Common myeloid progenitor, CD34-positive (primary cell): ENCODE data around the gene TLR2. TPM values are rescaled to one million over a fixed set of nuclear protein-coding genes. Genes with fewer than 3 reads are reported as not detected.
A peak's percentile ranks its signal among the peaks of the same experiment; 100 is the strongest.

ENCODE experiments used
- CTCF ChIA-PET: fragments of 350-600 bp; sonication (Branson Sonifier 250); formaldehyde crosslinking; loops from one replicate; lab custom pipeline; 2021; ENCODE audit warnings: antibody characterized with exemption; lab: Charles Lee
- POLR2A ChIA-PET: fragments of 350-600 bp; sonication (Branson Sonifier 250); formaldehyde crosslinking; loops from one replicate; lab custom pipeline; 2021; ENCODE audit warnings: antibody characterized with exemption; lab: Charles Lee
- DNase-seq, 3 donors: peaks; one replicate each; pipeline versions ENCODE4 v3.0.0 to v3.0.0-alpha.2; 2013
- H3K27ac ChIP-seq, 2 experiments: 1 replicate in 1 of 2; 2 replicates in 1 of 2; pipeline ENCODE4 v1.7.0; 2013; ENCODE audit warnings: inconsistent platforms in 2 of 2, low read length in 2 of 2, mild to moderate bottlenecking in 2 of 2, low read depth in 1 of 2, moderate library complexity in 1 of 2; ENCODE audit not compliant: severe bottlenecking in 2 of 2, insufficient read depth in 1 of 2, poor library complexity in 1 of 2
- H3K27me3 ChIP-seq, 5 experiments: replicated peaks in 2 of 5; 1 replicate in 3 of 5; 2 replicates in 2 of 5; pipeline versions ENCODE4 v1.6.1 to v1.7.0; 2013; ENCODE audit warnings: low read length in 4 of 5, mild to moderate bottlenecking in 2 of 5, moderate library complexity in 2 of 5, inconsistent platforms in 1 of 5; ENCODE audit not compliant: insufficient read depth in 5 of 5, control insufficient read depth in 4 of 5
- H3K36me3 ChIP-seq, 4 experiments: 1 replicate in 2 of 4; 2 replicates in 2 of 4; pipeline versions ENCODE4 v1.6.1 to v1.7.0; 2013; ENCODE audit warnings: low read length in 3 of 4, control low read depth in 1 of 4, mild to moderate bottlenecking in 1 of 4; ENCODE audit not compliant: control insufficient read depth in 4 of 4, insufficient read depth in 4 of 4
- H3K4me1 ChIP-seq, 4 experiments: 1 replicate in 3 of 4; 2 replicates in 1 of 4; pipeline versions ENCODE4 v1.6.1 to v1.7.1; 2013; ENCODE audit warnings: low read length in 3 of 4, mild to moderate bottlenecking in 3 of 4, control low read depth in 1 of 4, inconsistent platforms in 1 of 4, moderate library complexity in 1 of 4; ENCODE audit not compliant: control insufficient read depth in 4 of 4, insufficient read depth in 4 of 4; ENCODE audit errors: control extremely low read depth in 1 of 4
- H3K4me3 ChIP-seq, 7 experiments: 1 replicate in 4 of 7; 2 replicates in 3 of 7; pipeline versions ENCODE4 v1.5.1 to v1.7.0; 2013; ENCODE audit warnings: mild to moderate bottlenecking in 7 of 7, low read length in 6 of 7, moderate library complexity in 6 of 7, inconsistent platforms in 2 of 7, low read depth in 2 of 7, control low read depth in 1 of 7; ENCODE audit not compliant: insufficient read depth in 4 of 7, control insufficient read depth in 1 of 7; ENCODE audit errors: extremely low read depth in 1 of 7
- H3K9me3 ChIP-seq, 5 experiments: 1 replicate in 4 of 5; 2 replicates in 1 of 5; pipeline versions ENCODE4 v1.6.1 to v1.7.1; 2013; ENCODE audit warnings: low read length in 4 of 5, mild to moderate bottlenecking in 2 of 5, inconsistent platforms in 1 of 5, low read depth in 1 of 5, moderate library complexity in 1 of 5; ENCODE audit not compliant: control insufficient read depth in 4 of 5, insufficient read depth in 2 of 5; ENCODE audit errors: control extremely low read depth in 1 of 5
- WGBS: methylation state at CpG from one replicate; pipeline ENCODE4 v1.1.5; 2013; ENCODE audit not compliant: insufficient coverage; 5-methylcytosine and 5-hydroxymethylcytosine counted together
- polyA plus RNA-seq: library from polyadenylated mRNA; unstranded; fragments of 120-200 nt; gene quantifications from one replicate; pipeline ENCODE4 v1.2.1, GENCODE V29; 2013

The TLR2 gene, protein sequence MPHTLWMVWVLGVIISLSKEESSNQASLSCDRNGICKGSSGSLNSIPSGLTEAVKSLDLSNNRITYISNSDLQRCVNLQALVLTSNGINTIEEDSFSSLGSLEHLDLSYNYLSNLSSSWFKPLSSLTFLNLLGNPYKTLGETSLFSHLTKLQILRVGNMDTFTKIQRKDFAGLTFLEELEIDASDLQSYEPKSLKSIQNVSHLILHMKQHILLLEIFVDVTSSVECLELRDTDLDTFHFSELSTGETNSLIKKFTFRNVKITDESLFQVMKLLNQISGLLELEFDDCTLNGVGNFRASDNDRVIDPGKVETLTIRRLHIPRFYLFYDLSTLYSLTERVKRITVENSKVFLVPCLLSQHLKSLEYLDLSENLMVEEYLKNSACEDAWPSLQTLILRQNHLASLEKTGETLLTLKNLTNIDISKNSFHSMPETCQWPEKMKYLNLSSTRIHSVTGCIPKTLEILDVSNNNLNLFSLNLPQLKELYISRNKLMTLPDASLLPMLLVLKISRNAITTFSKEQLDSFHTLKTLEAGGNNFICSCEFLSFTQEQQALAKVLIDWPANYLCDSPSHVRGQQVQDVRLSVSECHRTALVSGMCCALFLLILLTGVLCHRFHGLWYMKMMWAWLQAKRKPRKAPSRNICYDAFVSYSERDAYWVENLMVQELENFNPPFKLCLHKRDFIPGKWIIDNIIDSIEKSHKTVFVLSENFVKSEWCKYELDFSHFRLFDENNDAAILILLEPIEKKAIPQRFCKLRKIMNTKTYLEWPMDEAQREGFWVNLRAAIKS
- polyA plus RNA-seq, result 7.0 TPM

DNA sequence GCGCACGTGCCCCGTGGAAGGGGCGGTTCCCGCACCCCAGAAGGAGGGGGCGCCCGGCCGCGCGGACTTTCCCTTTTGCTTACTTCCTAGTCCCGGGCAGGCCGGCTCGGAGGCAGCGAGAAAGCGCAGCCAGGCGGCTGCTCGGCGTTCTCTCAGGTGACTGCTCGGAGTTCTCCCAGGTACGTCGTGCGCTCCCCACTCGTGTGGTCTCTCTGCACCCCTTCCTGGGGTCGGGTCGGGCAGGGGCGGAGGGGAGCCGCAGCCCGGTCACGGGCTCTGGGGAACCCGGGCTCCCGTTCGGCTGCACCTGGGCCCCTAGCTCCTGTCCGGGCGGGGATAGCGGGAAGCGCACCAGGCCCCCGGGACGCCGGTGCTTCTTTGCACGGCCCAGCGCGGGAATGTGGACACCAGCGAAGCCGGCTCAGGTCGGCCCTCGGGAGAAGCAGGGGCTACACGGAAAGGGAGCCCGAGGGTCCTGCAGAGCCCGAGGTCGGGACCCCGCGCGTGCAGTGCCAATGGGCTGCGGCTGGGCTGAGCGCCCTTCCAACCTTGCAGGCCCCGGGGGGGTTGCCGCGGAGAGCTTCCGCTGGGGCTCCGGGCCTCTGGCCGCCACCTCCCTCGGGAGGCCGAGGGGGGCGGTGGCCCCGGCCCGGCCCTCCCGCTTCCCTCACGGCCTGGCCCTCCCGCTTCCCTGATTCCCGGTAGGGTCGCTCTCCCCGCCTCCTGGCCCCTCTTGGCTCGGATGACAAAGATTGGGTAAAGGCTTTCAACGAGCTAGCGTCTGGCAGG is at the start of gene TLR2:
Gene TLR2 (plus strand): TSS at position 99 of the 789 bp plus-strand sequence. CDS start 18,628 bp downstream, outside the sequence.
- Histone ChIP-seq H3K27ac (peak within 1 kb of the TSS in 1 of 2 experiments; percentile 14), H3K4me3 (peak within 1 kb of the TSS; percentile 37 to 83 (median 71)), H3K36me3 (peaks cover 0 to 14% (median 6%) of the 10 kb centered on the region in 4 experiments), H3K27me3 (peaks cover 2 to 24% (median 11%) of the 10 kb centered on the region in 5 experiments), H3K4me1 (peaks cover 0 to 17% (median 15%) of the 10 kb centered on the region in 4 experiments), H3K9me3 (peaks cover 3 to 23% (median 15%) of the 10 kb centered on the region in 5 experiments)
- CTCF ChIA-PET, result interaction anchor here (1.2 to 1.6 kb wide), 2 partner anchors 10 to 26 kb away, joined by 4 to 7 read pairs; no protein-coding TSS in a partner anchor
- WGBS, result 0% methylated on average over 63 of the region's 75 CpGs
- DNase-seq, result peak; percentile 58 to 87 (median 79)
- POLR2A ChIA-PET, result no interaction called here

DNA sequence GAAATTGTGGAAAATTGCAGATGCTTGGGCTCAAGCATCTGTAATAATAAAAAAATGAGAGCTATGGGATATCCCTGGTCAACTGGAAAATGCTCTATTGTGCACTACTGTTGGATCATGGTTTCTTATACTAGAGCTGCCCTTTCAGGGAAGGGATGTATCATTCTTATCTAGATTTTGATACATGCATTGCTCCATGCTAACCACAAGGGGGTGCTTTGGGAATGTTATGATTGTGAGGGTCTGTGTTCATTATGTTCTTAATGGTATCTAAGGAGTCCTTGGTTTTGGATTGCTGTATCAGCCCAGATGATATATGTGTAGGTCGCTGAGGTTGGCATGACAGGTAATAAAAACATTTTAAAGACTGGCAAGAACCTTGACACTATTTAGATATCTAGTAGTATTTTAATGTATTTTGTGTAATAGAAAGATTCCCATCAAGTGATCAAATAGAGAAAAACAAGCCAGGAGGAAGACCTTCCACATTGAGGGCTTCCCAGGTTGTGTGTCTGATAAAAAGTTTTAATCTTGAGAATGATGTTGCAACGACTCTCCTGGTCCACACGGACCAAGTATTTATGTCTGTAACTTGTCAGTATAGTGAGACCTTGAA is 49.2 kb upstream of the TLR2 start:
- no peak overlapping the region for H3K27ac ChIP-seq
- peaks cover 32 to 62% (median 52%) of the 10 kb centered on the region in 4 experiments for H3K36me3 ChIP-seq
- ChIA-PET POLR2A (interaction anchor here (0.6 kb wide), 1 partner anchor 13 kb away, joined by 3 read pairs; no protein-coding TSS in a partner anchor), CTCF (interaction anchor here (0.8 to 5.5 kb wide), 9 partner anchors 8 to 297 kb away, joined by 3 to 56 read pairs (median 3); no protein-coding TSS in a partner anchor)
- DNase-seq, result peak; percentile 33 to 48 (median 39)
- no CpG with 5 or more reads among the region's 3 CpGs for WGBS
- H3K4me3 ChIP-seq, result no peak overlapping the region
- no peaks in the 10 kb centered on the region for H3K4me1 ChIP-seq
- H3K27me3 ChIP-seq, result no peaks in the 10 kb centered on the region
- H3K9me3 ChIP-seq, result peaks cover 0 to 11% (median 0%) of the 10 kb centered on the region in 5 experiments

DNA sequence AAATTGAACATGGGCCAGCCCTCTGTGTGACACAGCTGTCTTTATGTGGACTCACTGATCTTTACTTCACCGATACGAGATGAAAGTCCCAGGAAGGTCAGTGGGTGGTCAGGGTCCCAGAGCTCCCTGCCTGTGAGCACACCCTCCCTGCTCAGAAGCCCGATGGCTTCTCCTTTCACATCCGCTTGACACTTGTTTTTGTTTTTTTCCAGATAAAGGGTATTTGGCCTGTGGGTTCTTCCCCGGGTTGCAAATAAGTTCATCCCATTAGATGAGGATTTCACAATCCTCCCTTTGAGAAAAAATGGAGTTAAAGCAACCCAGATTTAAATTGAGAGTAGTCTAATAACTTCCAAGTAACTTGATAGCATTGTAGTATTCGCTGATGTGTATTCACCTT is 48.2 kb upstream of the TLR2 start:
- Histone ChIP-seq H3K4me1 (no peaks in the 10 kb centered on the region), H3K4me3 (no peak overlapping the region), H3K27ac (no peak overlapping the region), H3K9me3 (peaks cover 0 to 5% (median 0%) of the 10 kb centered on the region in 5 experiments), H3K27me3 (no peaks in the 10 kb centered on the region), H3K36me3 (peaks cover 23 to 52% (median 43%) of the 10 kb centered on the region in 4 experiments)
- WGBS, result 100% methylated on average over 3 of the region's 6 CpGs
- ChIA-PET CTCF (interaction anchor here (1.7 to 5.5 kb wide), 4 partner anchors 7 to 114 kb away, joined by 3 to 56 read pairs (median 14); no protein-coding TSS in a partner anchor), POLR2A (interaction anchor here (0.6 kb wide), 1 partner anchor 107 kb away, joined by 5 read pairs; no protein-coding TSS in a partner anchor)
- DNase-seq, result no peak

DNA sequence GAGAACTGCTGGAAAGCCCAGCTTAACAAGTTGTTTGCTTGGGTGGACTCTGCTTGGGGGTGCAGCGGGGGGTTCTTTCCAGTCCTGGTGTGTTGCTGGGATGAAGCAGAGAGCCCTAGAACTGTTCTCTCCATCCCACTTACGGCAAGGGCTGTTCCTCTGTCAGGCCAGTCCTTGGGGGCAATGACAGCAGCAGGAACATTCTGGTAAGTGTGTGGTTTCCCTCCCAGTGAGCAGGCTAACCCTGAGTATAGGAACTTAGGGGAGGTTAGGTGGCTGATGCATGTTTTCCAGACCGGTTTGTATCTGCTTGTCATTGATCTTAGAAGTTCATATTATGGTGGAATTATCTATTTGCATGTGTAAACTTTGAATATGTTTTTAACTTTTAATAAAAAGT is 46.9 kb upstream of the TLR2 start:
- no peaks in the 10 kb centered on the region for H3K4me1 ChIP-seq
- H3K27me3 ChIP-seq, result no peaks in the 10 kb centered on the region
- no peak for DNase-seq
- ChIA-PET CTCF (interaction anchor here (0.9 to 5.5 kb wide), 2 partner anchors 12 to 113 kb away, joined by 3 to 56 read pairs; no protein-coding TSS in a partner anchor), POLR2A (no interaction called here)
- peaks cover 15 to 40% (median 33%) of the 10 kb centered on the region in 4 experiments for H3K36me3 ChIP-seq
- H3K4me3 ChIP-seq, result no peak overlapping the region
- WGBS, result 100% methylated on average over 2 of the region's 3 CpGs
- no peak overlapping the region for H3K27ac ChIP-seq
- H3K9me3 ChIP-seq, result no peaks in the 10 kb centered on the region

DNA sequence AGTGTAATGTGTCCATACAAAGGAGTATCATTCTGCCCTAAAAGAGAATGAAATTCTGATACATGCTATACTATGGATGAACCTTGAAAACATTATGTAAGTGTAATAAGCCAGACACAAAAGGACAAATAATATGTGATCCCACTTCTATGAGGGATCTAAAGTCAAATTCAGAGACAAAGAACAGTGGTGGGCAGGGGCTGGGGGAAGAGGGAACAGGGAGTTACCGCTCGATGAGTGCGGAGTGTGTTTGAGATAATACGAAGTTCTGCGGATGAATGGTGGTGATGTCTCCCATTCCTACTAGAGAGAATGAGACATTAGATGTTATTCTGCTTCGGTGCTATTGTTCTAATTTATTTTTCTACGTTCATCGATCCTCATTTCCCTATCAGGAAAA is 46.1 kb upstream of the TLR2 start:
- Histone ChIP-seq H3K27me3 (no peaks in the 10 kb centered on the region), H3K36me3 (peaks cover 11 to 37% (median 28%) of the 10 kb centered on the region in 4 experiments), H3K9me3 (no peaks in the 10 kb centered on the region), H3K4me3 (no peak overlapping the region), H3K27ac (no peak overlapping the region), H3K4me1 (no peaks in the 10 kb centered on the region)
- POLR2A ChIA-PET, result no interaction called here
- 100% methylated on average over 2 of the region's 8 CpGs for WGBS
- no peak for DNase-seq
- CTCF ChIA-PET, result no interaction called here

DNA sequence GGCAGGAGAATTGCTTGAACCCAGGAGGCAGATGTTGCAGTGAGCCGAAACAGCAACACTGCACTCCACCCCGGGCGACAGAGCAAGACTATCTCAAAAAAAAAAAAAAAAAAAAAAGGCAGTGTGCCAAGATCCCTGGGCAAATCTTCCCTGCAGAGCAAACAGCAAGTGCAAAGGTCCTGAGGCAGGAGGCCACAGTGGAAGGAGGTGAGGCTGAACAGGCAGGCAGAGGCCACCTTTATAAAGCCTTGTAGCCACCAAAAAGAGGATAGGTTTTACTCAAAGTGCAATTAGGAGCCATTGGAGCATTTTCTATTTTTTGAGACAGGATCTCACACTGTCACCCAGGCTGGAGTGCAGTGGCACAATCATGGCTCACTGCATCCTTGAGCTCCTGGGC is 45.1 kb upstream of the TLR2 start:
- DNase-seq, result no peak
- Histone ChIP-seq H3K27ac (no peak overlapping the region), H3K27me3 (no peaks in the 10 kb centered on the region), H3K36me3 (peaks cover 7 to 30% (median 25%) of the 10 kb centered on the region in 4 experiments), H3K4me3 (no peak overlapping the region), H3K9me3 (no peaks in the 10 kb centered on the region), H3K4me1 (no peaks in the 10 kb centered on the region)
- ChIA-PET POLR2A (no interaction called here), CTCF (interaction anchor here (1.0 to 2.0 kb wide), 2 partner anchors 10 to 111 kb away, joined by 5 to 7 read pairs; no protein-coding TSS in a partner anchor)
- 100% methylated on average over 3 of the region's 3 CpGs for WGBS
